Esophagus muscularis mucosa (tissue), 4 donors: ENCODE data around the gene EEF2K. TPM values are rescaled to one million over a fixed set of nuclear protein-coding genes. Genes with fewer than 3 reads are reported as not detected.

Experiments
- DNase-seq: peaks from one replicate; pipeline ENCODE4 v3.0.0-alpha.2; 2017; ENCODE audit errors: extremely low spot score
- H3K27ac ChIP-seq, 4 donors: fragments of 200-600 bp; sonication (generic); replicated peaks in 1 of 4; 1 replicate in 3 of 4; 2 replicates in 1 of 4; pipeline ENCODE4 v1.5.1; 2016 to 2019; ENCODE audit warnings: mild to moderate bottlenecking in 1 of 4
- H3K27me3 ChIP-seq, 4 donors: fragments of 200-600 bp; sonication (generic); one replicate each; pipeline versions ENCODE4 v1.5.1 to v1.6.0; 2016 to 2019
- H3K36me3 ChIP-seq, 4 donors: fragments of 200-600 bp; sonication (generic); one replicate each; pipeline ENCODE4 v1.5.1; 2016 to 2019
- H3K4me1 ChIP-seq, 4 donors: fragments of 200-600 bp; sonication (generic); one replicate each; pipeline ENCODE4 v1.5.1; 2016 to 2019
- H3K4me3 ChIP-seq, 4 donors: fragments of 200-600 bp; sonication (generic); 1 replicate in 2 of 4; 2 replicates in 2 of 4; pipeline ENCODE4 v1.5.1; 2016 to 2019; ENCODE audit warnings: mild to moderate bottlenecking in 4 of 4, moderate library complexity in 1 of 4
- H3K9me3 ChIP-seq, 4 donors: fragments of 200-600 bp; sonication (generic); 1 replicate in 3 of 4; 2 replicates in 1 of 4; pipeline ENCODE4 v1.5.1; 2016 to 2019
- EP300 ChIP-seq: sonication (generic); formaldehyde crosslinking; IDR thresholded peaks from one replicate; pipeline ENCODE4 v1.6.1; 2017; ENCODE audit warnings: antibody characterized with exemption
- POLR2A ChIP-seq: fragments of 450-650 bp; IDR thresholded peaks from one replicate; pipeline ENCODE4 v1.6.1; 2017; ENCODE audit warnings: antibody characterized with exemption, moderate library complexity, mild to moderate bottlenecking, low read depth
- POLR2AphosphoS5 ChIP-seq, 2 donors: sonication (generic); formaldehyde crosslinking; IDR thresholded peaks; one replicate each; pipeline ENCODE4 v1.6.1; 2017; ENCODE audit warnings: antibody characterized with exemption in 2 of 2
- WGBS: methylation state at CpG from one replicate; pipeline ENCODE4 v1.1.5; 2018; 5-methylcytosine and 5-hydroxymethylcytosine counted together
- intact Hi-C: fragments of 100-400 bp; cut with DNase I; formaldehyde crosslinking; loops from one replicate; pipeline ENCODE4 v1.15.1; 2023
- total RNA-seq, 4 donors: library from RNA; depleted of rRNA; stranded (reverse); fragments of >200 nt; gene quantifications; one replicate each; pipeline versions ENCODE4 v1.1.0 to v1.2.1, GENCODE V29; 2016
- TF ChIP-seq, protein P1 (sequence below), 3 experiments: fragments of 200-600 bp in 2 of 3; fragments of 450-650 bp in 1 of 3; sonication (generic) in 2 of 3; IDR thresholded peaks; one replicate each; pipeline ENCODE4 v1.5.1; 2017 to 2019; ENCODE audit warnings: antibody characterized with exemption in 3 of 3, mild to moderate bottlenecking in 2 of 3, moderate library complexity in 1 of 3

The EEF2K gene
- total RNA-seq, 4 donors from 2014 or later, result 18.1 to 37.7 (median 31.6) TPM

DNA sequence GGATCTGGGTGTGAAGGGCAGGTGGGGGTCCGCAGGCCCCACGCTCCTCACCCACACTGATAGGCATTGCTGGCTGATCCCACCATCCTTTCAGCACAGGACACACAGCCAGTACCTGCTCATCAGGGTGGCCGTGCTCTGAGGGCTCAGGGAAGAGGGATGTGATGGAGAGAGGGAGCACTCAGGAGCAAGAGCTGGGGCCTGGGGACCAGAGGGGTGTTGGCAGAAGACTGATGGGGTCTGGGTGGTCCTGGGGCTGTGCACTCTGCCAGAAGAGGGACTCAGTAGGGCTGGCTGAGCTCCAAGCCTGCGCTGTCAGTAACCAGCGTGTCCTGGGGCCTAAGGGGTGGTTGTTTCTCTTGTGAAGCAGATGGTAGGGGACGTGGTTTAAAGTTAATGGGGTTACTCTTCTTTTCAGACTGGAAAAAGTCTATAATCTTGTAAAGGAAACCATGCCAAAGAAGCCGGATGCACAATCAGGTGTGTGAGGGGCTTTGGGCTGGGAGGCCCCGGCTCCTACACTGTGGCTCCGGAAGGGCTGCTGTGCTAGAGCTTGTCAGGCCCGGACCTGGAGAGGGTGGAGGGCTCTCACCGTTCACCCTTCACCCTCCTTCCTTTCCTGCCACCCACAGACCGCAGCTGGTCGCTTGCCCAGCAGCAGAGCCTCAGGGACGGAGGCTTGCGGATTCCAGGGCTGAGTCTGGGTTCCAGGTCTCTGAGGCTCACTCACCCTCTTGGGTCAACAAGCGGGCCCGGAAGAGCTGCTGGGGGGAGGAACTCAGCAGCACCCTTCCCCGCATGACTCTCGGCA is 118.9 kb downstream of the EEF2K start:
- TF ChIP-seq, protein P1, sequence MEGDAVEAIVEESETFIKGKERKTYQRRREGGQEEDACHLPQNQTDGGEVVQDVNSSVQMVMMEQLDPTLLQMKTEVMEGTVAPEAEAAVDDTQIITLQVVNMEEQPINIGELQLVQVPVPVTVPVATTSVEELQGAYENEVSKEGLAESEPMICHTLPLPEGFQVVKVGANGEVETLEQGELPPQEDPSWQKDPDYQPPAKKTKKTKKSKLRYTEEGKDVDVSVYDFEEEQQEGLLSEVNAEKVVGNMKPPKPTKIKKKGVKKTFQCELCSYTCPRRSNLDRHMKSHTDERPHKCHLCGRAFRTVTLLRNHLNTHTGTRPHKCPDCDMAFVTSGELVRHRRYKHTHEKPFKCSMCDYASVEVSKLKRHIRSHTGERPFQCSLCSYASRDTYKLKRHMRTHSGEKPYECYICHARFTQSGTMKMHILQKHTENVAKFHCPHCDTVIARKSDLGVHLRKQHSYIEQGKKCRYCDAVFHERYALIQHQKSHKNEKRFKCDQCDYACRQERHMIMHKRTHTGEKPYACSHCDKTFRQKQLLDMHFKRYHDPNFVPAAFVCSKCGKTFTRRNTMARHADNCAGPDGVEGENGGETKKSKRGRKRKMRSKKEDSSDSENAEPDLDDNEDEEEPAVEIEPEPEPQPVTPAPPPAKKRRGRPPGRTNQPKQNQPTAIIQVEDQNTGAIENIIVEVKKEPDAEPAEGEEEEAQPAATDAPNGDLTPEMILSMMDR (IDR thresholded peaks at IDR 0.05), result no peak
- no peak for TF ChIP-seq POLR2A
- no peak for TF ChIP-seq EP300
- TF ChIP-seq POLR2AphosphoS5 (IDR thresholded peaks at IDR 0.05), result no peak
- intact Hi-C loops, result no loop called here
- Histone ChIP-seq H3K36me3 (peaks cover 45 to 97% (median 85%) of the 10 kb centered on the region in 4 donors), H3K4me1 (peaks cover 5 to 10% (median 8%) of the 10 kb centered on the region in 4 donors), H3K27me3 (no peaks in the 10 kb centered on the region), H3K4me3 (no peak overlapping the region), H3K27ac (no peak overlapping the region), H3K9me3 (no peaks in the 10 kb centered on the region)
- no peak for DNase-seq
- WGBS, result 90% methylated on average over 15 of the region's 19 CpGs

DNA sequence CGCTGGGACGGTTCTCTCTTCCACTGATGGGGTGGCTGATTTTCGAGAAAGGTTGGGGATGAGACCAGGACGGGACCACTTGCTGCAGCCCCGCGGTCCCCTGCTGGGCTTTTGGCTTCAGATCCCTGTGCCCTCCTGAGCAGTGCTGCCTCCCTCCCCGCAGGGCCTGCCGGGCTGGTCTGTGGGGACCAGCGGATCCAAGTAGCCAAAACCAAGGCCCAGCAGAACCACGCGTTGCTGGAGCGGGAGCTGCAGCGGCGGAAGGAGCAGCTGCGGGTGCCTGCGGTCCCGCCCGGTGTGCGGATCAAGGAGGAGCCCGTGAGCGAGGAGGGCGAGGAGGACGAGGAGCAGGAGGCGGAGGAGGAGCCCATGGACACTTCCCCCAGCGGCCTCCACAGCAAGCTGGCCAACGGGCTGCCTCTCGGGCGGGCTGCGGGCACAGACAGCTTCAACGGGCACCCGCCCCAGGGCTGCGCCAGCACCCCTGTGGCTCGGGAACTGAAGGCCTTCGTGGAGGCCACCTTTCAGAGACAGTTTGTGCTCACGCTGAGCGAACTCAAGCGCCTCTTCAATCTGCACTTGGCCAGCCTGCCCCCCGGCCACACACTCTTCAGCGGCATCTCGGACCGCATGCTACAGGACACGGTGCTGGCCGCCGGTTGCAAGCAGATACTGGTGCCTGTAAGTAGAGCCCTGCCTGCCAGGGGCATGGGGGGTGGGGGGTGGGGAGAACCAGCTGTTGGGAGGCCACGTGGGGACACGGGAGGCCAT is 119.7 kb downstream of the EEF2K start:
- H3K27me3 ChIP-seq, result no peaks in the 10 kb centered on the region
- TF ChIP-seq, protein P1 (IDR thresholded peaks at IDR 0.05), result no peak
- no peak for TF ChIP-seq POLR2AphosphoS5 (IDR thresholded peaks at IDR 0.05)
- no peak for TF ChIP-seq POLR2A
- peak; percentile 62 for DNase-seq
- peaks cover 5 to 15% (median 14%) of the 10 kb centered on the region in 4 donors for H3K4me1 ChIP-seq
- WGBS, result 91% methylated on average over 29 of the region's 46 CpGs
- H3K4me3 ChIP-seq, result no peak overlapping the region
- no peaks in the 10 kb centered on the region for H3K9me3 ChIP-seq
- intact Hi-C loops, result no loop called here
- H3K36me3 ChIP-seq, result peaks cover 45 to 96% (median 81%) of the 10 kb centered on the region in 4 donors
- H3K27ac ChIP-seq, result no peak overlapping the region

DNA sequence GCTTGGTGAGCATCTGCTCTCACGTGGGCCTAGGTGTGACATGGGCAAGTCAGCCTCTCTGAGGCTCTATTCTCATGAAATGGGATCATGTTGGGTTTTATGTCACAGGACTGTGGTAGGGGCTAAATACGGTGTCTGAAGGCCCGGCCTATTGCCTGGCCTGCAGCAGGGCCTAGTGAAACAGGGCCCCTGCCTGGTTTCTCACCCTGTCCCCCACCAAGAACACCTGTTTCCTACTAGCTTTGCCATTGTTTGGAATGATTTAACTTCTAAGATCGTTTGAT is 120.2 kb downstream of the EEF2K start:
- WGBS, result 67% methylated on average over 1 of the region's 4 CpGs

DNA sequence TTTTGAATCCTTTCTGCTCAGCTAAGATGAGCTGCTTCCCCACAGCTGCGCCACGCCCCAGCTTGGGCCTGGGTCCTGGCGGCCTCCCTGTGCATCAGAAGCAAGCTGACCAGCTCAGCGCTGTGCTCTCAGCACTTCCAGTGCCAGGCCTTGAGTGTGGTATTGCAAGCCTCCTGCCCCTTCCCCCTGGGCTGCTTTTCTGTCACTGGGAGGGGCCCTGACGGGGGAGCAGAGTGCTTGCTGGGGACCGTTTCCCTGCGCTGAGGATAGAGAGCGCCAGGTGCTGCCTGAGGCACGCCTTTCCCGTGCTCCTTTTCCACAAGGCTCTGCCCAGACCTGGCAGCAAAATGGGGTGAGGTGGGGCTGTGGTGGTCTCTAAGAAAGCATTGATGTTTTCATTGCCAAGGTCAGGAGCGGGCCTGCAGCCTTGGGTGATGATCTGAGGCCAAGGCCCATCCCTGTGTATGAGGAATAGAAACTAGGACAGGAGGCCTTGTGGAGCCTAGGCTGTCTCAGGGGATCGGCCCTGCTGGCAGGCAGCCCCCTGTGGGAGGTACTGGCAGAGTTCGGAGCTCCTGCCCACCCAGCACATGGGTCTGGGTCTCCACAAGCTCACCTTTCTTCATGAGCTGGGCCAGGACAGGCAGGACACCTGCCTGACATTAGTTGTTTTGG is 120.8 kb downstream of the EEF2K start:
- WGBS, result 72% methylated on average over 2 of the region's 13 CpGs
- Histone ChIP-seq H3K9me3 (no peaks in the 10 kb centered on the region), H3K36me3 (peaks cover 45 to 95% (median 82%) of the 10 kb centered on the region in 4 donors), H3K4me1 (peaks cover 0 to 10% (median 7%) of the 10 kb centered on the region in 4 donors), H3K27ac (no peak overlapping the region), H3K4me3 (no peak overlapping the region), H3K27me3 (no peaks in the 10 kb centered on the region)
- peak; percentile 72 for DNase-seq
- intact Hi-C loops, result no loop called here
- TF ChIP-seq POLR2AphosphoS5 (IDR thresholded peaks at IDR 0.05), result no peak
- TF ChIP-seq, protein P1 (IDR thresholded peaks at IDR 0.05), result no peak
- no peak for TF ChIP-seq POLR2A
- TF ChIP-seq EP300, result no peak

More for the DNA sequence above, 120.2 kb downstream of the EEF2K start:
- Histone ChIP-seq H3K27me3 (no peaks in the 10 kb centered on the region), H3K4me1 (peaks cover 4 to 15% (median 12%) of the 10 kb centered on the region in 4 donors), H3K36me3 (peaks cover 45 to 95% (median 82%) of the 10 kb centered on the region in 4 donors), H3K4me3 (no peak overlapping the region), H3K9me3 (no peaks in the 10 kb centered on the region), H3K27ac (no peak overlapping the region)
- TF ChIP-seq POLR2A, result no peak
- TF ChIP-seq POLR2AphosphoS5 (IDR thresholded peaks at IDR 0.05), result no peak
- TF ChIP-seq, protein P1 (IDR thresholded peaks at IDR 0.05), result no peak
- no peak for TF ChIP-seq EP300
- intact Hi-C loops, result no loop called here
- no peak for DNase-seq
